K562 (cell line): ENCODE results near the gene UTS2R. TPM values are rescaled to one million over a fixed set of nuclear protein-coding genes. Genes with fewer than 3 reads are reported as not detected.

Experiments
- ATAC-seq: fragments of 200-7000 bp; cut with Tn5 transposase; 3 replicates; pipeline ENCODE4 v1.9.1; 2020; ENCODE audit warnings: moderate library complexity
- BruUV-seq: library from RNA; stranded (reverse); fragments of 400-500 nt; replicated peaks from 2 replicates; lab custom pipeline; 2021; lab: Mats Ljungman, UMichigan
- CTCF ChIA-PET: fragments of 300-600 bp; formaldehyde crosslinking; extraction: SDS; loops from one replicate; lab custom pipeline; 2021; ENCODE audit warnings: low intra/inter-chr PET ratio; lab: Yijun Ruan, JAX
- POLR2A ChIA-PET: fragments of 300-600, 350-650 bp; sonication (Branson Sonifier 250); formaldehyde crosslinking; extraction: SDS; loops from one replicate; lab custom pipeline; 2021; ENCODE audit warnings: antibody characterized with exemption, inconsistent platforms; lab: Yijun Ruan, JAX
- DNase-seq, 4 experiments: peaks; one replicate each; pipeline versions ENCODE4 v3.0.0 to v3.0.0-alpha.2; 2011 to 2018; ENCODE audit warnings: low spot score in 3 of 4, mixed read lengths in 3 of 4; ENCODE audit errors: extremely low read depth in 1 of 4
- FAIRE-seq: peaks from 2 replicates; lab custom pipeline; 2011; peaks lifted over from hg19 to GRCh38; lab: Jason Lieb, UNC
- H2AFZ ChIP-seq: 2 replicates; pipeline ENCODE4 v1.6.0; 2011; ENCODE audit warnings: low read depth, low read length, control low read depth, inconsistent platforms
- H3K27ac ChIP-seq: fragments of 200-600 bp; 3 replicates; pipeline ENCODE4 v1.8.0; 2011; ENCODE audit warnings: low read depth, mild to moderate bottlenecking, control low read depth, inconsistent platforms, low read length, moderate library complexity, mixed read lengths; ENCODE audit errors: extremely low read depth
- H3K27me3 ChIP-seq, 2 experiments: fragments of 300-600 bp in 1 of 2; 2 replicates in 1 of 2; 3 replicates in 1 of 2; pipeline versions ENCODE4 v1.6.0 to v1.8.0; 2011; ENCODE audit warnings: inconsistent platforms in 2 of 2, low read length in 2 of 2, mild to moderate bottlenecking in 1 of 2, mixed read lengths in 1 of 2, moderate library complexity in 1 of 2; ENCODE audit not compliant: control insufficient read depth in 2 of 2, insufficient read depth in 2 of 2
- H3K36me3 ChIP-seq: fragments of 300-600 bp; 3 replicates; pipeline ENCODE4 v1.8.0; 2011; ENCODE audit warnings: mild to moderate bottlenecking, low read length, inconsistent platforms; ENCODE audit not compliant: control insufficient read depth, insufficient read depth
- H3K4me1 ChIP-seq, 2 experiments: fragments of 200-600 bp in 1 of 2; replicated peaks in 1 of 2; 2 replicates in 1 of 2; 3 replicates in 1 of 2; pipeline versions ENCODE4 v1.5.1 to v1.8.0; 2011; ENCODE audit warnings: inconsistent platforms in 2 of 2, low read length in 2 of 2, mild to moderate bottlenecking in 1 of 2, mixed read lengths in 1 of 2, moderate library complexity in 1 of 2; ENCODE audit not compliant: control insufficient read depth in 2 of 2, insufficient read depth in 2 of 2
- H3K4me2 ChIP-seq: 2 replicates; pipeline ENCODE4 v1.6.1; 2011; ENCODE audit warnings: low read length, control low read depth, inconsistent platforms, mixed read lengths; ENCODE audit not compliant: insufficient read depth
- H3K4me3 ChIP-seq: fragments of 200-600 bp; sonication (generic), shearing (Covaris generic); 2 replicates; pipeline ENCODE4 v1.5.1; 2016; ENCODE audit warnings: control low read depth, inconsistent platforms
- H3K79me2 ChIP-seq: fragments of 200-600 bp; 3 replicates; pipeline ENCODE4 v1.8.0; 2011; ENCODE audit warnings: low read length, inconsistent platforms; ENCODE audit not compliant: control insufficient read depth, insufficient read depth
- H3K9ac ChIP-seq, 2 experiments: 2 replicates each; pipeline versions ENCODE4 v1.6.0 to v1.6.1; 2011; ENCODE audit warnings: low read depth in 2 of 2, low read length in 2 of 2, control low read depth in 1 of 2, inconsistent platforms in 1 of 2, mild to moderate bottlenecking in 1 of 2, mixed read lengths in 1 of 2; ENCODE audit not compliant: insufficient read depth in 1 of 2
- H3K9me1 ChIP-seq: one replicate; pipeline ENCODE4 v1.6.0; 2011; ENCODE audit warnings: inconsistent platforms, mild to moderate bottlenecking, low read length, moderate library complexity; ENCODE audit not compliant: control insufficient read depth, insufficient read depth
- H3K9me3 ChIP-seq: replicated peaks from 2 replicates; pipeline ENCODE4 v1.5.1; 2011; ENCODE audit warnings: low read depth, low read length, inconsistent platforms; ENCODE audit not compliant: control insufficient read depth, insufficient read depth
- H4K20me1 ChIP-seq: replicated peaks from 2 replicates; pipeline ENCODE4 v1.6.1; 2011; ENCODE audit warnings: low read length, inconsistent platforms, mixed read lengths; ENCODE audit not compliant: control insufficient read depth, insufficient read depth
- BCL6 ChIP-seq: fragments of 250-450 bp; sonication (Bioruptor Pico); IDR thresholded peaks from 2 replicates; pipeline ENCODE4 v1.4.0; 2020
- EP300 ChIP-seq: IDR thresholded peaks from 2 replicates; pipeline ENCODE4 v1.6.1; 2012; ENCODE audit warnings: low read length, improper control_type of control experiment
- EWSR1 ChIP-seq: fragments of 450-650 bp; IDR thresholded peaks from 2 replicates; pipeline ENCODE4 v1.6.1; 2018; ENCODE audit warnings: borderline replicate concordance, mild to moderate bottlenecking, low read depth, moderate library complexity; ENCODE audit not compliant: partially characterized antibody
- GABPB2 ChIP-seq: fragments of 250-450 bp; sonication (Bioruptor Pico); conservative IDR thresholded peaks from 2 replicates; pipeline ENCODE4 v1.5.1; 2021; ENCODE audit warnings: mild to moderate bottlenecking
- HDAC8 ChIP-seq: fragments of 450-650 bp; IDR thresholded peaks from 2 replicates; pipeline ENCODE4 v1.6.1; 2016; ENCODE audit warnings: mild to moderate bottlenecking, missing genetic modification characterization, moderate library complexity, missing compliant biosample characterization
- HDGF ChIP-seq: fragments of 450-650 bp; IDR thresholded peaks from 2 replicates; pipeline ENCODE4 v1.6.1; 2016
- JUND ChIP-seq, 2 experiments: IDR thresholded peaks; 2 replicates in 1 of 2; 3 replicates in 1 of 2; pipeline ENCODE4 v1.6.1; 2011; ENCODE audit warnings: borderline replicate concordance in 2 of 2, low read depth in 2 of 2, low read length in 2 of 2, improper control_type of control experiment in 1 of 2, missing biosample characterization in 1 of 2, missing genetic modification characterization in 1 of 2, missing genetic modification reagents in 1 of 2
- KDM2B ChIP-seq: fragments of 250-450 bp; sonication (Bioruptor Pico); IDR thresholded peaks from 2 replicates; pipeline ENCODE4 v1.8.0; 2021; ENCODE audit warnings: mild to moderate bottlenecking, moderate library complexity
- MECOM ChIP-seq: fragments of 250-450 bp; sonication (Bioruptor Pico); IDR thresholded peaks from 2 replicates; pipeline ENCODE4 v1.8.0; 2022; ENCODE audit warnings: inconsistent platforms
- MYC ChIP-seq, 2 experiments: fragments of 250-450 bp in 1 of 2; sonication (Bioruptor Pico) in 1 of 2; IDR thresholded peaks; 2 replicates each; pipeline versions ENCODE4 v1.5.1 to v1.6.1; 2012 to 2021; ENCODE audit warnings: low read depth in 2 of 2, borderline replicate concordance in 1 of 2, improper control_type of control experiment in 1 of 2, low read length in 1 of 2, mild to moderate bottlenecking in 1 of 2, moderate library complexity in 1 of 2
- NFE2 ChIP-seq: IDR thresholded peaks from 2 replicates; pipeline ENCODE4 v1.6.1; 2014; ENCODE audit warnings: antibody characterized with exemption, low read depth
- NUFIP1 ChIP-seq: fragments of 450-650 bp; IDR thresholded peaks from 2 replicates; pipeline ENCODE4 v1.6.1; 2018; ENCODE audit not compliant: partially characterized antibody
- PML ChIP-seq: IDR thresholded peaks from 2 replicates; pipeline ENCODE4 v1.6.1; 2012; ENCODE audit warnings: low read length, inconsistent platforms
- SMAD3 ChIP-seq: fragments of 450-650 bp; formaldehyde crosslinking; conservative IDR thresholded peaks from 2 replicates; pipeline ENCODE4 v1.4.0; 2020; ENCODE audit warnings: mild to moderate bottlenecking
- ZNF134 ChIP-seq: fragments of 250-450 bp; sonication (Bioruptor Pico); conservative IDR thresholded peaks from 2 replicates; pipeline ENCODE4 v1.4.0; 2020
- ZNF384 ChIP-seq: IDR thresholded peaks from 2 replicates; pipeline ENCODE4 v1.6.1; 2012; ENCODE audit warnings: low read depth, low read length, improper control_type of control experiment
- WGBS: fragments of 100-300 bp; shearing (Covaris generic); methylation state at CpG from one replicate; pipeline ENCODE4 v1.1.6; 2016; ENCODE audit warnings: low coverage, mixed read lengths; ENCODE audit not compliant: insufficient coverage; ENCODE audit errors: missing lambda C conversion rate; 5-methylcytosine and 5-hydroxymethylcytosine counted together
- in situ Hi-C: fragments of 300-500 bp; cut with MboI; formaldehyde crosslinking; loops from 4 replicates; pipeline ENCODE4 v1.15.0; 2018; ENCODE audit warnings: inconsistent platforms, mixed read lengths
- intact Hi-C: fragments of 100-400 bp; cut with micrococcal nuclease; formaldehyde crosslinking; loops from 2 replicates; pipeline ENCODE4 v1.14.2; 2022
- polyA plus RNA-seq, 8 experiments: library from polyadenylated mRNA; depleted of rRNA in 4 of 8; stranded (reverse) in 5 of 8; unstranded in 3 of 8; fragments of >200 nt; fragmentation: Nextera tagmentation in 2 of 8; fragmentation: Illumina TruSeq in 1 of 8; extraction: Ambion mirVana in 2 of 8; extraction: Trizol in 1 of 8; gene quantifications; 2 replicates each; pipeline versions ENCODE4 v1.2.1 to v1.2.3, GENCODE V29; 2011 to 2014; ENCODE audit warnings: inconsistent platforms in 1 of 8, missing spikeins in 1 of 8
- total RNA-seq, 7 experiments: library from RNA; depleted of rRNA in 6 of 7; stranded (reverse); fragments of >200 nt in 6 of 7; fragmentation: Illumina TruSeq in 2 of 7; extraction: Trizol in 2 of 7; gene quantifications; 2 replicates each; pipeline versions ENCODE4 v1.2.1 to v1.2.3, GENCODE V29; 2011 to 2021; ENCODE audit warnings: low replicate concordance in 1 of 7
- TF ChIP-seq, protein P1 (sequence below): fragments of 250-450 bp; sonication (Bioruptor Pico); IDR thresholded peaks from 2 replicates; pipeline ENCODE4 v1.4.0; 2020; ENCODE audit warnings: borderline replicate concordance

UTS2R gene
- total and polyA plus RNA-seq, 9 of the 15 experiments (the other 6 are each of a cell fraction or from before 2014, with no cell fraction given) = 0.22 TPM; not detected in 8

- 43% methylated on average over 17 of the region's 21 CpGs for WGBS
- H2AFZ ChIP-seq = no peak overlapping the region; the same call in 1 of the 2 replicates
- ChIA-PET POLR2A (no interaction called here), CTCF (interaction anchor here (0.6 to 1.0 kb wide), 2 partner anchors 83 to 88 kb away, joined by 3 read pairs; no protein-coding TSS in a partner anchor)
- ATAC-seq (peak; percentile 15; the same call in 1 of the 3 replicates), FAIRE-seq (no peak), DNase-seq (no peak)
- intact Hi-C loops (loop anchor here (1.0 to 2.0 kb wide), 2 partner anchors 78 to 83 kb away; no protein-coding TSS in a partner anchor), in situ Hi-C loops (no loop called here)
- peaks cover 10% of the 10 kb centered on the region for H3K9me3 ChIP-seq
- peaks cover 43 to 98% of the 10 kb centered on the region in 2 experiments for H3K4me1 ChIP-seq
- no peaks in the 10 kb centered on the region for H3K9me1 ChIP-seq
- no peaks in the 10 kb centered on the region for H3K36me3 ChIP-seq
- no peaks in the 10 kb centered on the region for H4K20me1 ChIP-seq
- no TSS peak for BruUV-seq
- no peak for TF ChIP-seq JUND (IDR thresholded peaks at IDR 0.05; ENCODE audit: borderline replicate concordance, low read depth, low read length)
- TF ChIP-seq JUND (tag; IDR thresholded peaks at IDR 0.05; ENCODE audit: borderline replicate concordance, low read depth, low read length) = no peak
- no peak for TF ChIP-seq ZNF384
- TF ChIP-seq HDAC8 = no peak
- no peak for TF ChIP-seq NUFIP1
- no peak for TF ChIP-seq BCL6
- TF ChIP-seq, protein P1, sequence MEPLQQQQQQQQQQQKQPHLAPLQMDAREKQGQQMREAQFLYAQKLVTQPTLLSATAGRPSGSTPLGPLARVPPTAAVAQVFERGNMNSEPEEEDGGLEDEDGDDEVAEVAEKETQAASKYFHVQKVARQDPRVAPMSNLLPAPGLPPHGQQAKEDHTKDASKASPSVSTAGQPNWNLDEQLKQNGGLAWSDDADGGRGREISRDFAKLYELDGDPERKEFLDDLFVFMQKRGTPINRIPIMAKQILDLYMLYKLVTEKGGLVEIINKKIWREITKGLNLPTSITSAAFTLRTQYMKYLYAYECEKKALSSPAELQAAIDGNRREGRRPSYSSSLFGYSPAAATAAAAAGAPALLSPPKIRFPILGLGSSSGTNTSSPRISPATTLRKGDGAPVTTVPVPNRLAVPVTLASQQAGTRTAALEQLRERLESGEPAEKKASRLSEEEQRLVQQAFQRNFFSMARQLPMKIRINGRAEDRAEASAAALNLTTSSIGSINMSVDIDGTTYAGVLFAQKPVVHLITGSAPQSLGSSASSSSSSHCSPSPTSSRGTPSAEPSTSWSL (CRISPR knock-in tag) = no peak
- no peak for TF ChIP-seq KDM2B
- no peak for TF ChIP-seq GABPB2
- 0 out of 2 replicates have a peak, but pooled peaks have one; percentile 49 for TF ChIP-seq HDGF
- no peak for TF ChIP-seq PML
- TF ChIP-seq NFE2 = no peak
- no peak for TF ChIP-seq SMAD3 (CRISPR knock-in tag)
- TF ChIP-seq MECOM (CRISPR knock-in tag) = no peak
- no peak for TF ChIP-seq MYC (IDR thresholded peaks at IDR 0.05; ENCODE audit: low read depth, low read length)
- TF ChIP-seq MYC (CRISPR knock-in tag; IDR thresholded peaks at IDR 0.05; ENCODE audit: borderline replicate concordance, low read depth) = 0 out of 2 replicates have a peak, but pooled peaks have one; percentile 39
- no peak for TF ChIP-seq EWSR1
- no peak for TF ChIP-seq ZNF134 (CRISPR knock-in tag)
- no peak for TF ChIP-seq EP300
- no peak overlapping the region for H3K4me2 ChIP-seq
- no peaks in the 10 kb centered on the region for H3K27me3 ChIP-seq
- H3K4me3 ChIP-seq = no peak overlapping the region
- H3K27ac ChIP-seq = no peak overlapping the region
- H3K79me2 ChIP-seq = no peaks in the 10 kb centered on the region
- H3K9ac ChIP-seq = peak overlapping the region in 1 of 2 experiments; percentile 74; a peak in 2 of 4 replicates
Observed at GRCh38 chr17:82321947-82322466, 49.6 kb upstream of the UTS2R start.
